ENCODE measurements around the gene TRIP6. TPM values are rescaled to one million over a fixed set of nuclear protein-coding genes. Genes with fewer than 3 reads are reported as not detected.

The TRIP6 gene
- polyA plus RNA-seq, 1 experiment = 65.9 TPM

GRCh38 chr7:100885440-100886141 is 18.4 kb downstream of the TRIP6 start:
- POLR2A ChIA-PET = interaction anchor here (0.6 kb wide), 1 partner anchor 10 kb away, joined by 3 read pairs; the partner anchor contains the start of gene SRRT
- no peak for DNase-seq (ENCODE audit: low read depth, low spot score)
- H3K9me3 ChIP-seq (ENCODE audit: control insufficient read depth, insufficient read depth, low read length) = peaks cover 8% of the 10 kb centered on the region; the same call in 1 of the 2 replicates
- CTCF ChIA-PET = interaction anchor here (2.6 kb wide), 1 partner anchor 10 kb away, joined by 5 read pairs; the partner anchor contains the start of gene SRRT
- H3K27me3 ChIP-seq (ENCODE audit: control insufficient read depth, insufficient read depth, low read length) = no peaks in the 10 kb centered on the region
- H3K4me3 ChIP-seq (ENCODE audit: low read depth, low read length) = no peak overlapping the region
- H3K27ac ChIP-seq (ENCODE audit: low read depth, low read length) = no peak overlapping the region
- TF ChIP-seq CTCF (IDR thresholded peaks at IDR 0.05; ENCODE audit: low read depth, low read length) = no peak

- Histone ChIP-seq H3K9me3 (ENCODE audit: control insufficient read depth, insufficient read depth, low read length) (peaks cover 8% of the 10 kb centered on the region; the same call in 1 of the 2 replicates), H3K27ac (ENCODE audit: low read depth, low read length) (no peak overlapping the region), H3K27me3 (ENCODE audit: control insufficient read depth, insufficient read depth, low read length) (no peaks in the 10 kb centered on the region), H3K4me3 (ENCODE audit: low read depth, low read length) (no peak overlapping the region)
- no peak for DNase-seq (ENCODE audit: low read depth, low spot score)
- ChIA-PET POLR2A (interaction anchor here (0.6 to 4.4 kb wide), 3 partner anchors 10 to 180 kb away, joined by 3 to 71 read pairs (median 3); partner anchors contain the start of genes POP7 and SRRT), CTCF (interaction anchor here (2.6 kb wide), 1 partner anchor 11 kb away, joined by 5 read pairs; the partner anchor contains the start of gene SRRT)
- no peak for TF ChIP-seq CTCF (IDR thresholded peaks at IDR 0.05; ENCODE audit: low read depth, low read length)
These were observed 19.2 kb downstream of the TRIP6 start for GRCh38 chr7:100886142-100886935.

GRCh38 chr7:100886936-100887515 is 19.8 kb downstream of the TRIP6 start:
- Histone ChIP-seq H3K27me3 (ENCODE audit: control insufficient read depth, insufficient read depth, low read length) (no peaks in the 10 kb centered on the region), H3K9me3 (ENCODE audit: control insufficient read depth, insufficient read depth, low read length) (peaks cover 8% of the 10 kb centered on the region; the same call in 1 of the 2 replicates), H3K4me3 (ENCODE audit: low read depth, low read length) (no peak overlapping the region), H3K27ac (ENCODE audit: low read depth, low read length) (no peak overlapping the region)
- ChIA-PET POLR2A (interaction anchor here (0.9 to 4.4 kb wide), 2 partner anchors 10 to 181 kb away, joined by 3 to 71 read pairs; partner anchors contain the start of genes POP7 and SRRT), CTCF (interaction anchor here (2.6 kb wide), 1 partner anchor 12 kb away, joined by 5 read pairs; the partner anchor contains the start of gene SRRT)
- DNase-seq (ENCODE audit: low read depth, low spot score) = no peak
- no peak for TF ChIP-seq CTCF (IDR thresholded peaks at IDR 0.05; ENCODE audit: low read depth, low read length)

GRCh38 chr7:100887516-100888290 is 20.5 kb downstream of the TRIP6 start:
- Histone ChIP-seq H3K4me3 (ENCODE audit: low read depth, low read length) (peak overlapping the region; percentile 25; the same call in 1 of the 2 replicates), H3K27me3 (ENCODE audit: control insufficient read depth, insufficient read depth, low read length) (no peaks in the 10 kb centered on the region), H3K27ac (ENCODE audit: low read depth, low read length) (no peak overlapping the region), H3K9me3 (ENCODE audit: control insufficient read depth, insufficient read depth, low read length) (peaks cover 8% of the 10 kb centered on the region; the same call in 1 of the 2 replicates)
- CTCF ChIA-PET = interaction anchor here (2.6 kb wide), 1 partner anchor 13 kb away, joined by 5 read pairs; the partner anchor contains the start of gene SRRT
- POLR2A ChIA-PET = interaction anchor here (2.6 to 4.4 kb wide), 2 partner anchors 11 to 182 kb away, joined by 12 to 71 read pairs; partner anchors contain the start of genes POP7 and SRRT
- DNase-seq (ENCODE audit: low read depth, low spot score) = no peak
- no peak for TF ChIP-seq CTCF (IDR thresholded peaks at IDR 0.05; ENCODE audit: low read depth, low read length)
